ENCODE data around the gene TMEM204. TPM values are rescaled to one million over a fixed set of nuclear protein-coding genes. Genes with fewer than 3 reads are reported as not detected.

TMEM204 gene
- total RNA-seq, 1 donor from 2014 or later, result 27.1 TPM

GRCh38 chr16:1496464-1496863 lies 37.0 kb upstream of the TMEM204 start:
- Histone ChIP-seq H3K9me3 (replicated peaks) (no peaks in the 10 kb centered on the region), H3K36me3 (peaks cover 65% of the 10 kb centered on the region), H3K27me3 (ENCODE audit: low read depth) (no peaks in the 10 kb centered on the region), H3K4me3 (no peak overlapping the region), H3K27ac (replicated peaks) (no peak overlapping the region), H3K4me1 (peaks cover 36% of the 10 kb centered on the region)
- intact Hi-C loops (cut with micrococcal nuclease), result loop anchor here (10.0 kb wide), 1 partner anchor 68 kb away; no protein-coding TSS in a partner anchor
- no peak for DNase-seq
- TF ChIP-seq CTCF (IDR thresholded peaks at IDR 0.05; ENCODE audit: borderline replicate concordance), result no peak

- peaks cover 71% of the 10 kb centered on the region for H3K36me3 ChIP-seq
- no peak overlapping the region for H3K4me3 ChIP-seq
- no peaks in the 10 kb centered on the region for H3K9me3 ChIP-seq (replicated peaks)
- no peak for TF ChIP-seq CTCF (IDR thresholded peaks at IDR 0.05; ENCODE audit: borderline replicate concordance)
- H3K27ac ChIP-seq (replicated peaks), result no peak overlapping the region
- intact Hi-C loops (cut with micrococcal nuclease), result loop anchor here (10.0 kb wide), 1 partner anchor 68 kb away; no protein-coding TSS in a partner anchor
- H3K4me1 ChIP-seq, result peaks cover 36% of the 10 kb centered on the region
- no peak for DNase-seq
- H3K27me3 ChIP-seq (ENCODE audit: low read depth), result no peaks in the 10 kb centered on the region
Measured at GRCh38 chr16:1497014-1497598, 36.4 kb upstream of the TMEM204 start.

GRCh38 chr16:1498899-1499676 lies 34.4 kb upstream of the TMEM204 start:
- intact Hi-C loops (cut with micrococcal nuclease), result loop anchor here (10.0 kb wide), 1 partner anchor 66 kb away; no protein-coding TSS in a partner anchor
- H3K27me3 ChIP-seq (ENCODE audit: low read depth), result no peaks in the 10 kb centered on the region
- DNase-seq, result no peak
- no peak overlapping the region for H3K4me3 ChIP-seq
- H3K9me3 ChIP-seq (replicated peaks), result no peaks in the 10 kb centered on the region
- TF ChIP-seq CTCF (IDR thresholded peaks at IDR 0.05; ENCODE audit: borderline replicate concordance), result no peak
- peaks cover 86% of the 10 kb centered on the region for H3K36me3 ChIP-seq
- H3K27ac ChIP-seq (replicated peaks), result no peak overlapping the region
- H3K4me1 ChIP-seq, result peaks cover 20% of the 10 kb centered on the region

- DNase-seq, result no peak
- intact Hi-C loops (cut with micrococcal nuclease), result loop anchor here (10.0 kb wide), 1 partner anchor 65 kb away; no protein-coding TSS in a partner anchor
- peaks cover 12% of the 10 kb centered on the region for H3K4me1 ChIP-seq
- no peaks in the 10 kb centered on the region for H3K27me3 ChIP-seq (ENCODE audit: low read depth)
- no peak for TF ChIP-seq CTCF (IDR thresholded peaks at IDR 0.05; ENCODE audit: borderline replicate concordance)
- H3K4me3 ChIP-seq, result no peak overlapping the region
- no peak overlapping the region for H3K27ac ChIP-seq (replicated peaks)
- no peaks in the 10 kb centered on the region for H3K9me3 ChIP-seq (replicated peaks)
- H3K36me3 ChIP-seq, result peaks cover 87% of the 10 kb centered on the region
Measured at GRCh38 chr16:1499756-1500464, 33.6 kb upstream of the TMEM204 start.

- Histone ChIP-seq H3K27ac (replicated peaks) (no peak overlapping the region), H3K27me3 (ENCODE audit: low read depth) (no peaks in the 10 kb centered on the region), H3K4me3 (no peak overlapping the region), H3K36me3 (peaks cover 81% of the 10 kb centered on the region), H3K4me1 (peaks cover 5% of the 10 kb centered on the region), H3K9me3 (replicated peaks) (no peaks in the 10 kb centered on the region)
- DNase-seq, result no peak
- TF ChIP-seq CTCF (IDR thresholded peaks at IDR 0.05; ENCODE audit: borderline replicate concordance), result no peak
- intact Hi-C loops (cut with micrococcal nuclease), result no loop called here
Measured at GRCh38 chr16:1500465-1501150, 32.9 kb upstream of the TMEM204 start.

All from left ventricle myocardium inferior (tissue), 1 donor.